Keratinocyte (primary cell): ENCODE results near the gene LSAMP. TPM values are rescaled to one million over a fixed set of nuclear protein-coding genes. Genes with fewer than 3 reads are reported as not detected.

ENCODE experiments used
- DNase-seq: peaks from one replicate; pipeline ENCODE4 v3.0.0-alpha.2; 2011; ENCODE audit warnings: low read depth, missing footprints, low spot score
- FAIRE-seq: peaks from 2 replicates; lab custom pipeline; 2011; peaks lifted over from hg19 to GRCh38; lab: Jason Lieb, UNC
- H2AFZ ChIP-seq: 2 replicates; pipeline ENCODE4 v1.6.0; 2012; ENCODE audit warnings: low read length, control low read depth, inconsistent platforms; ENCODE audit not compliant: control insufficient read depth
- H3K27ac ChIP-seq: 2 replicates; pipeline ENCODE4 v1.5.1; 2011; ENCODE audit warnings: low read length; ENCODE audit not compliant: control insufficient read depth, insufficient read depth
- H3K27me3 ChIP-seq: 3 replicates; pipeline ENCODE4 v1.6.0; 2011; ENCODE audit warnings: low read length; ENCODE audit not compliant: control insufficient read depth, insufficient read depth; ENCODE audit errors: extremely low read depth
- H3K36me3 ChIP-seq, 2 experiments: 2 replicates in 1 of 2; 3 replicates in 1 of 2; pipeline ENCODE4 v1.5.1; 2011; ENCODE audit warnings: low read length in 2 of 2, mild to moderate bottlenecking in 1 of 2; ENCODE audit not compliant: control insufficient read depth in 2 of 2, insufficient read depth in 2 of 2; ENCODE audit errors: extremely low read depth in 1 of 2
- H3K4me1 ChIP-seq: 3 replicates; pipeline ENCODE4 v1.5.1; 2011; ENCODE audit warnings: low read length; ENCODE audit not compliant: control insufficient read depth, insufficient read depth; ENCODE audit errors: extremely low read depth
- H3K4me2 ChIP-seq: 3 replicates; pipeline ENCODE4 v1.6.0; 2011; ENCODE audit warnings: low read depth, low read length; ENCODE audit not compliant: control insufficient read depth, insufficient read depth; ENCODE audit errors: extremely low read depth
- H3K4me3 ChIP-seq, 3 experiments: fragments of 200-600 bp in 1 of 3; sonication (generic) in 1 of 3; 2 replicates in 2 of 3; 3 replicates in 1 of 3; pipeline ENCODE4 v1.5.1; 2011 to 2016; ENCODE audit warnings: low read length in 3 of 3, mild to moderate bottlenecking in 3 of 3, control low read depth in 2 of 3, inconsistent platforms in 1 of 3, low read depth in 1 of 3, mixed read lengths in 1 of 3, mixed run types in 1 of 3, moderate library complexity in 1 of 3; ENCODE audit not compliant: control insufficient read depth in 2 of 3, insufficient read depth in 2 of 3; ENCODE audit errors: extremely low read depth in 1 of 3
- H3K79me2 ChIP-seq: 2 replicates; pipeline ENCODE4 v1.6.0; 2012; ENCODE audit warnings: low read length; ENCODE audit not compliant: control insufficient read depth, insufficient read depth
- H3K9ac ChIP-seq: 3 replicates; pipeline ENCODE4 v1.6.0; 2011; ENCODE audit warnings: low read length; ENCODE audit not compliant: control insufficient read depth, insufficient read depth; ENCODE audit errors: extremely low read depth
- H3K9me1 ChIP-seq: 3 replicates; pipeline ENCODE4 v1.6.0; 2011; ENCODE audit warnings: low read length; ENCODE audit not compliant: control insufficient read depth, insufficient read depth; ENCODE audit errors: extremely low read depth
- H3K9me3 ChIP-seq: 2 replicates; pipeline ENCODE4 v1.5.1; 2012; ENCODE audit warnings: low read depth, low read length; ENCODE audit not compliant: control insufficient read depth
- H4K20me1 ChIP-seq: 3 replicates; pipeline ENCODE4 v1.6.0; 2011; ENCODE audit warnings: low read length; ENCODE audit not compliant: control insufficient read depth, insufficient read depth; ENCODE audit errors: extremely low read depth
- CTCF ChIP-seq, 3 experiments: IDR thresholded peaks in 1 of 3; conservative IDR thresholded peaks in 1 of 3; optimal IDR thresholded peaks in 1 of 3; 2 replicates in 2 of 3; 3 replicates in 1 of 3; pipeline versions ENCODE3 to v1.5.1; 2011; ENCODE audit warnings: low read length in 3 of 3, mild to moderate bottlenecking in 3 of 3, moderate library complexity in 2 of 3, control low read depth in 1 of 3, inconsistent platforms in 1 of 3; ENCODE audit not compliant: insufficient read depth in 2 of 3; ENCODE audit errors: extremely low read depth in 1 of 3
- EZH2 ChIP-seq: IDR thresholded peaks from one replicate; pipeline ENCODE4 v1.6.1; 2012; ENCODE audit warnings: inconsistent platforms, mild to moderate bottlenecking, low read length, moderate library complexity
- dilution Hi-C: fragments of 300-500 bp; cut with MboI; formaldehyde crosslinking; loops from one replicate; pipeline ENCODE4 v1.7.0; 2020; ENCODE audit warnings: low sequenced_read_pairs; ENCODE audit not compliant: extremely low pct_ligation_motif_present
- polyA plus RNA-seq, 5 experiments: library from polyadenylated mRNA; depleted of rRNA in 3 of 5; stranded (reverse) in 3 of 5; stranded (forward) in 1 of 5; unstranded in 1 of 5; fragments of >200 nt; gene quantifications; 1 replicate in 1 of 5; 2 replicates in 3 of 5; 3 replicates in 1 of 5; pipeline versions ENCODE4 v1.2.1 to v1.2.3, GENCODE V29; 2011 to 2012; ENCODE audit warnings: missing spikeins in 2 of 5, low read depth in 1 of 5, low replicate concordance in 1 of 5

LSAMP gene
- polyA plus RNA-seq, 1 donor (not counting 4 experiments of a cell fraction or from before 2014, with no cell fraction given): 0.12 TPM

GRCh38 chr3:116064646-116065045, 380.6 kb downstream of the LSAMP start:
- Histone ChIP-seq H3K4me3 (no peak overlapping the region), H3K9me1 (no peaks in the 10 kb centered on the region), H3K27me3 (no peaks in the 10 kb centered on the region), H3K36me3 (no peaks in the 10 kb centered on the region), H3K9me3 (no peaks in the 10 kb centered on the region), H3K27ac (no peak overlapping the region), H4K20me1 (no peaks in the 10 kb centered on the region), H3K9ac (no peak overlapping the region), H3K4me2 (no peak overlapping the region), H2AFZ (no peak overlapping the region), H3K4me1 (peaks cover 11% of the 10 kb centered on the region), H3K79me2 (no peaks in the 10 kb centered on the region)
- dilution Hi-C loops: no loop called here
- no peak for TF ChIP-seq CTCF (optimal IDR thresholded peaks at IDR 0.05 in 1 of 3, IDR thresholded peaks at IDR 0.05 in 1 of 3, conservative IDR thresholded peaks at IDR 0.05 in 1 of 3; ENCODE audit: extremely low read depth in 1 of 3, insufficient read depth in 2 of 3, low read length in 3 of 3)
- TF ChIP-seq EZH2: no peak
- DNase-seq: no peak
- FAIRE-seq: no peak

- Histone ChIP-seq H3K4me3 (peak overlapping the region in 1 of 3 experiments; percentile 9), H3K9ac (peak overlapping the region; percentile 35), H3K9me3 (no peaks in the 10 kb centered on the region), H3K4me1 (peaks cover 15% of the 10 kb centered on the region), H3K27ac (peak overlapping the region; percentile 72), H2AFZ (peak overlapping the region; percentile 43), H4K20me1 (no peaks in the 10 kb centered on the region), H3K9me1 (no peaks in the 10 kb centered on the region), H3K79me2 (no peaks in the 10 kb centered on the region), H3K36me3 (no peaks in the 10 kb centered on the region), H3K4me2 (peak overlapping the region; percentile 45), H3K27me3 (no peaks in the 10 kb centered on the region)
- TF ChIP-seq CTCF (optimal IDR thresholded peaks at IDR 0.05 in 1 of 3, IDR thresholded peaks at IDR 0.05 in 1 of 3, conservative IDR thresholded peaks at IDR 0.05 in 1 of 3; ENCODE audit: extremely low read depth in 1 of 3, insufficient read depth in 2 of 3, low read length in 3 of 3) (peak in 1 of 3 experiments; percentile 3), EZH2 (no peak)
- FAIRE-seq: peak; percentile 99
- DNase-seq: peak; percentile 91
- dilution Hi-C loops: no loop called here
Observed at GRCh38 chr3:116059421-116060096, 385.7 kb downstream of the LSAMP start.
